CD4-positive, alpha-beta T cell treated with Interleukin-2 at 100 ng/mL for 4 hours (primary cell): ENCODE measurements around the gene NIM1K.
"Not testable (repeated sequence)": the region's sequence is repeated elsewhere in the genome, so short reads cannot be mapped to it uniquely, and the experiment has no call there.

Source experiments
- DNase-seq: peaks from one replicate; pipeline ENCODE4 v3.0.0-alpha.2; 2020; ENCODE audit warnings: low spot score

The NIM1K gene

DNA sequence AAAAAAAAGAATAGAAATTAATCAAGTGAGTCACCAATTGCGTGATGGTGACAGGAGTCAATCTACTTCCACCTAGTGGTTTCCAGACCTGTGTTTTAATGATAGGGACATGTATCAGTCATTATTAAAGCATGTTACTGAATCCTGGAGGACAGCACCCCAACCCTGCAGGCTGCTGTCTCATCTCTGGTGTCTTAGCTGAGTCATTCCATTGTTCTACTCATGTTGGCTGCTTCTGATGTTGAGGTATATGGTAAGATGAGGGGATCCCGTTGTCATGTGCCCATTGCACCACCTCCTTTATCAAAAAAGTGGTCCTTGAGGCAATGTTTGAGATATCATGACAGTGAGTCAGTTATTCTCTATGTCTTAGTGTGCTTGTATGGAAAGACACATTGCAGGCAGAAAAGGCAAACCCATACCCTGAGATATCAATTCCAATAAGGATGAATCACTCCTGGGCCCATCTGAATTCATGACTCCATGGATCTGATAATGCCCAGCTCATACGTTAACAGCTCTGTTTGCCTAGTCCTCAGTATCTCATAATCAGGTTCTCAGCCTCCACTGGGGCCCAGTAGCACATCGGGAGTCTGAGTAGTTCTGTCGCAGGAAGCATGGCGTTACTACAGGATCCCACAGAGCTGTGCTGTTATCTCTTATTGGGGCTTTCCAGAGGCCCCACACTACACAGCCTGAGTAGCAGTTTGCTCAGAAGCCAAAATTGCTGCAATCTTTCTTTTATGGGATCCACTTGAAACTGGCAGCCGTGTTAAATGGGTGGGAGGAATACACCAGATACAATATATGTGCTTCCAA lies 90.0 kb downstream of the NIM1K start:
- DNase-seq, result no peak

DNA sequence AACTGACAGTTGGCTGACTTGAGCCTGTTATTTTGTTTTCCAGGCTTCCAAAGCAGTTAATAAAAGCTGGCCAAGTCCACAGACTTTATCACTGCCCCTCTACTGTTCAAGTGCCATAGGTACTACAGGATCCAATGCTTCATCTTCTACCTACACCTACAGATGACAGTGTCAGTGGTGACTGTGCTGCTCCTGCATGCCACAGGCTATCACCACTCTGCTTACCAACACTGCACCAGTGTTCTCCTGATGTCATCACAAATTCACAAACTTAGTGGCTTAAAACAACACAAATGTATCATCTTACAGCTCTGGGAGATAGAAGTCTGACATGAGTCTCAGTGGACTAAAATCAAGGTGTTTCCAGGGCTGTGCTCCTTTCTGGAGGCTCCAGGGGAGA lies 94.6 kb downstream of the NIM1K start:
- DNase-seq, result no peak

DNA sequence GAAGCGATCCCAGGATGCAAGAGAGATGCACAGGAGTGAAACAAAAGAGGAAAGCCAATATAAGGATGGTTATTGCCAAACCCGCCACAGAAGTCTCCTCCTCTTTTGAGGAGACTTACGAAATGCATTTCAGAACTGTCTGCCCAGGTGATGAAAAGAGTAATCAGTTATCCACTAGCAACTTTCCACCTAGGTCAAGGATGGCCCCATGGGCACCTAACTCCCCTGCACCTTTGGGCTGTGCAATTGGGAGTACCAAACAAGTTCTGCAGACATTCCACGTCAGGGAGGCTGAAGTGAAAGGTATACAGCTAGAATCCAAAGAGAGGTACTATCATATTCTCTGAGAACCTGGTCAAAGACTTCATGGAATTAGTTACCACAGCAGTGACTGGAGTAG lies 95.5 kb downstream of the NIM1K start:
- DNase-seq, result no peak

DNA sequence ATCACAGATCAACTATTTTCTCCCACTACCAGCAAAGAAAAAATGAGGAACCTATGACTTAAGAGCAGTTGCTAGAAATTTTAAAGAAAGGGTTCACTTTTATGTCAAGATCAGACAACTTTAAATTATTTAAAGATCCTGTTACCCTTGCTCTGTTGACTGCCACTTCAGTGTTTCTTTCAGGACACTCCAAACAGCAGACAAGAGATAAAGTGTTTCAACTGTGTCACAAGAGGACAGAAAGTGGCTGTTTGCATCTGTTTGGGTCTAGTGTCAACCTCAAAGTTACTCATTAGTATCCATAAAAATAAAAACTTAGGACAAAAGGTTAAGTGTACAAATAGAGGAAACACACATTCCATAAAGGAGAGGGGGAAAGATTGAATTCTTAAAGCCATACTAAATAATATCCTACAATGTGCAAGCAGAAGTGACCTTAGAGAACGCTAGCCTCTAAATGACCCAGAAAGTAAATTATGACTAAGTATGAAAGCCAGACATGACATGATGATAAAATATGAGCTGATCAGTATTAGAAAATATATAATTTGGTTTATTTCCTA lies 96.3 kb downstream of the NIM1K start:
- no peak for DNase-seq

DNA sequence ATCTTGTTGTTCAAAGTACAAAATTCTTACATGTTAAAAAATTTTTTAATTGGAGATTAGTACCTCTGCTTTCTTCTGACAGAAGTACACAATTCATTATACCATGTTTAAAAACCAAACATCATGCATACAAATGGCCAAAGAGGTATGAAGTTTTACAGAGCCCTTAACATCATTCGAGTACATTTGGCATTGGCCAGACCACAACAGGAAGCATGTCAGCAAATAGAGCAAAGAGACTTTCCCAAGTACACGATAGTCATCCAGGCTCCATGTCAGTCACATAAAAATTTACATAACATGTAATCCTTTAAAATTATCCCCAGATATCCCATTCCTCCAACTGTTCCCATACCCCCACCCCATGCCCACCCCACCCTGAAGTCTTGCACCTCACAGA lies 98.7 kb downstream of the NIM1K start:
- no peak for DNase-seq

DNA sequence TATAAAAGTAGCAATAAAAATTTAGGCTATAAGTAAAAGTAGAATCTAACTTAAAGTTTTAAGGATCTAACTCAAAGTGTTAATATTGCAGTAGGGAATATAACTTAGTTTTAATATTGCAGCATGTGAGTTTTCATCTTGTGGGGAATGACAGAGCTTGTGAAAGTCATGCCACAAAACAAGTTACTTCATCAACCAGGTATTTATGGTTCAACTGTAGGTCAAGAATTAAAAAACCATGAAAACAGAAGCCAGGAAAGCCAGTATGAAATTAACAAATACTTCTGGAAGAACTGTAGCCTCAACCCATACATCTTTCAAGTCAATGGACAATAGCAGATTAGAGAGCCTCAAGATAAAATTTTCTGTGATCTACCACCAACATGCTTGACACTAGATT lies 102.2 kb downstream of the NIM1K start:
- no peak for DNase-seq

DNA sequence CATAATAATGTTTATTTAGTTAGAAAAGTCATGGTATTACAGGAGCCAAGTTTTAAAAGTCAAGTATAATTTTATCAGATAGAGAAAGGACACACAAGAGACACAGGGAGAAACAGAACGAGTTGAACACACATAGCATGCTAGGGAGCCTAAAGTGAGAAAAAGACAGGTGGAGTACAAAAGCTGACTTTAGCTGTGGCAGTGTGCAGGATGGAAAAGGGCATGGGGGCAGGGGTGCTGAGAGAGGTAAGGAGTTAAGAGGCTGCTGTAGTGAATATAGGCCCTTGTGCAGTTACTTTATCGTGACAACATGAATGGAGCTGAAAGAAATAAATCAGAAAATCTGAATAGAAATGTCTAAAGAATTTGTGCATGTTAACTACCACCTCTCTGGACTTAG lies 103.2 kb downstream of the NIM1K start:
- no peak for DNase-seq

DNA sequence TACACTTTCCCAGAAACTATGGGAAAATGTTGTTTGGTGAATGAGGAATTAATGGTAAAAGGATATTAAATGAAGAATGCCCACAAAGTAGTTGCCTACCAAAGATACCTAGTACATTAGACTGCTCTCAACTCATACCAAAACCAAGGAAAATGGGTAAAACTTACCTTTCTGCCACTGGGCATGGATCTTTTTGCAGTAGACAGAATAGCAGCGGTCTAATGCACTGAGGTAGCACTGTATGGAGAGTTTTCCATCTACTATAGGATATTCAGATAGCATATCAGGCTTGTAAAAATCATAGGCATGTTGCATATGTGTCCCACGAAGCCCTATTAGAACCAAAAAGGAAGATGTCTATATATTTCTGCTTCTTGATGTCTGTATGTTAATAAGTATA lies 104.8 kb downstream of the NIM1K start:
- DNase-seq, result no peak

DNA sequence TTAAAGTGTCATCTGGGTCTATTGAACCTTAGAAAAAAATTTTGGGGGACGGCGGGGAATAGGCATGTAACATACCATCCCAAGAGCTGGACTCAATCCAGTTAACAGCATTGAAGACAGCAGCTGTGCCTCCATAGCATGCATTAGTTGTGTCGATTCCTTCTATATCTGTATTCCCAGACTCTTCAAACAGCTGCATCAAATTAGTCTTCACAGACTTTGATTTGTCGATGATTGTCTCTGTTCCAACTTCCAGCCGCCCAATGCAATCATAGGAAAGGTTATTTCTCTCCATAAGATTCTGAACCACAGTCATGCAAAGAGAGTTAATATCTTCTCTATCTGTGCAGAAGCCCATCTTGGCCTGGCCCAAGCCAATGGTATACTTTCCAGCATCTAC lies 106.4 kb downstream of the NIM1K start:
- DNase-seq, result no peak

DNA sequence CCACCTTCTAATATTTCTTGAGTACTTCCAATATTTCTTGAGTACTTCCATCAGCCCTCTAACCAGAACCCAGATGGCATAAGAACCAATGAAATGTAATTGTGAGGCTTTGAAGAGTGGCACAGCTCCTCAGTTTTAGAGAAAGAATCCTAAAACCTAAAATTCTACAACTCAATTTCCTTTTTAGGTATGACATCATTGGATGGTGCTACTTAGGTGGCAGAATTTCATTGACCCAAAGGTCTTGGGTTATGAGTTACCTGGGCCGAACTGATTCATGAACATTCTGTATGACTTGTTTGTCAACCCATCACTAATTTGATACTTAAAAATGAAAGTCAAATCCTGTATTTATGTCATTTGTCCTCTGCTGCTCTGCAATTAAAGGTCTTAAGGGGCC lies 108.1 kb downstream of the NIM1K start:
- no peak for DNase-seq

DNA sequence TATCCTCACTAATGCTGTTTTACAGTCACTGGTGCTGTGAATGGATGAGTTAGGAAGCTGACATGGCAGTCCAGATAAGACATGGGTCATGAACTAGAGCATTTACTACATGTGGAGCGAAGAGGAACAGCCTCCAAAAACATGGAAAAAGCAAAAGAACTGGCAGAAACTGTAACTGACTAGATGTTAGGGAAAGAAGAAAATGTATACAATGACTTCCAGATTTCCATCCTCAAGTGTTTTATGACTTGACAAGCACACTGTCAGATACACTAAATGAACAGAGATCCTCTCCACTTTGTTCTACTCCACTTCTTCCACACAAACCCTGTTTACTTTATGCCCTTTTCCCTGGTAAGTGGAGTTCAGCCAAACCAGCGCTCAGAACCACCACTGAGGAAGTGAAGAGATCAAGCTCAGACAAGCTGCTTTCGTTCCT lies 109.6 kb downstream of the NIM1K start:
- no peak for DNase-seq

DNA sequence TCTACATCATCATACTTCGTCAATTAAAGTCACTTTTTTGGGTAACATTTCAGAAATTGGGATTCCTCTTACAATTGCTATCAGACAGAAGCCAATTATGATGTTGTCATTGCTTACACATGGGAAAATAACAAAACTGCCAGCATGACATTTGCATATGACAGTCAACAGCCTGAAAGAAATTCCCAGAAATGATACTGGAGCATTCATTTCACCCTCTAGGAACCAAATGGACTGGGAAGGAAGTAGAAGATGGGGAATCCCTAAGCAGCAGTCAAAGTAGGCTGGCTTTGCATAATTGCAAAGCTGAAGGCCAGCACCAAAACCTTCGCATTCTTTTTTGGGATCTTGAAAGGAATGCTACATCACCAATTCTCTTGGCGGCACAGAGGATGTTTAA lies 110.5 kb downstream of the NIM1K start:
- DNase-seq, result no peak

DNA sequence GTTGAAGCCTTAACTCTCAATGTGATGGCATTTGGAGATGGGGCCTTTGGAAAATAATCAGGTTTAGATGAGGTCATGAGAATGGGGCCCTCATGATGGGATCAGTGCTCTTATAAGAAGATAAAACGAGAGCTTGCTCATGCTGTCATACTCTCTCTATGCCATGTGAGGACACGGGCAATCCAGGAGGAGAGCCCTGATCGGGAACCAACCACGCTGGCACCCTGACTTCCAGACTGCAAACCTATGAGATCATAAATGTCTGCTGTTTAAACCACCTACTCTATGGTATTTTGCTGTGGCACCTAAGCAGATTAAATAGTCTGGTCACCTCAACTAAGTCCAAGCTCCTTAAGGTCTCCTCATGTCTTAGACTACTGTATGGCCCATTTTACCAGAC lies 111.2 kb downstream of the NIM1K start:
- no peak for DNase-seq

DNA sequence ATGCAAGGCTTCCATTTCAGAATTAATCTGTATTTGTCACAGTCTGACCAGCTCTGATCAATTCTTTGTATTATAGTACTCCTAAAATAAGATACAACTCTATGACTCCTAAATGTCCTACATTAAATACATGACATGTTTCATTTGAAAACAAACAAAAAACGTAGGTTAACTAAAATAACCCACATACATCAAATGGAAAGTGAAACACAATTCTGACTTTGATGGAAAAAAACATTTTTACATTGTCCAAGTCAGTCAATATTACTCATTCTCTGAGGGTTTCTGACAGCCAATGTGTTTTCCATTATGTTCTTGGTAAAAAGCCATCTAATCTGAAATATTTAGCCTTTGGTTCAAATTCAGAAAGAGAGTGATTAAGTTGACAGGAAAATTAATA lies 112.5 kb downstream of the NIM1K start:
- DNase-seq, result peak; percentile 20

DNA sequence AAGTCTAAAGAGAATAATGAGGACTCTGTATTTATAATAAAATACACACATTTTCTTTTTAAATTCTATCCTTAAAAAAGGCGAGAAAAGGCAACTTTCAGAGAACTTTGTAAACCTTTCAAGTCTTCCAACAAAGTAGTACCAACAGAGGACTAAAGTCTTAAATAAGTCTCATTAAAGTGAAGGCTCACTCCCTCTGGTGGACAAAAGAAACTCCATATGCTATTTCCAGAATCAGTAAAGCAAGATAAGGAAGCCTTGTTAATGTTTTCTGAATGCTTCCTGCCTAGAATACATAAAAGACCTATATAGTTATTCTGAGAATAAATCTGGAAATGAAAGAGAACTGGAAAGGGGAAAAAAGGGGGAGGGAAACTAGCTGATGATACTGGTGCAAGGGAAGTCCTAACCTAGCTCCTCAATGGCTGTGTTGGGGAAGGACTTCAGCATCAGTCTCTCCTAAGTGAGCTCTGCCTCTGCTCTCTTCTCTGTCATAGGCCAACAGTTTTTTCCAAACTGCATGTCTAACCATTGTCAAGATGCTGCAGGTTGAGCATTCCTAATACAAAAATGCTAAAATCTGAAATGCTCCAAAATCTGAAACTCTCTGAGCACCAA lies 114.0 kb downstream of the NIM1K start:
- DNase-seq, result peak; percentile 68

DNA sequence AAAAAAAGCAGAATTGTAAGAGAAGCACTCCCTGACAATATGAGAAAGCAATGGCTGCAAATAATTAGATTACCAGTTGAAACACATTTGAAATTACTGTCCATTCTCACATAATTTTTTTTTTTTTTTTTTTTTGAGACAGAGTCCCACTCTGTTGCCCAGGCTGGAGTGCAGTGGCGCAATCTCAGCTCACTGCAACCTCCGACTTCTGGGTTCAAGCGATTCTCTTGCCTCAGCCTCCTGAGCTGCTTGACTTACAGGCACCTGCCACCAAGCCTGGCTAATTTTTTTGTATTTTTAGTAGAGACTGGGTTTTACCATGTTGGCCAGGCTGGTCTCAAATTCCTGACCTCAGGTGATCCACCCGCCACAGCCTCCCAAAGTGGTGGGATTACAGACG lies 114.9 kb downstream of the NIM1K start:
- not testable (repeated sequence) for DNase-seq

DNA sequence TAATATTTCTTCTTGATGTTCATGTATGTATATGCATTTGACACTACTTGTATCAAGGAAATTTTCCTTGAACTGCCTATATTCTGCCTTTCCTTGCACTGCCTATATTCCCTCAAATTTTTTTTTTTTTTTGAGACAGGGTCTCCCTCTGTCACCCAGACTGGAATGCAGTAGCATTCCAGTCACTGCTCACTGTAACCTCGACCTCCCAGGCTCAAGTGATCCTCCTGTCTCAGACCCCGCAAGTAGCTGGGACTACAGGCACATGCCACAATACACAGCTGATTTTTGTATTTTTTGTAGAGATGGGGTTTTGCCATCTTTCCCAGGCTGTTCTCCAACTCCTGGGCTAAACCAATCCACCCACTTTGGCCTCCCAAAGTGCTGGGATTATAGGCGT lies 117.1 kb downstream of the NIM1K start:
- no peak for DNase-seq

DNA sequence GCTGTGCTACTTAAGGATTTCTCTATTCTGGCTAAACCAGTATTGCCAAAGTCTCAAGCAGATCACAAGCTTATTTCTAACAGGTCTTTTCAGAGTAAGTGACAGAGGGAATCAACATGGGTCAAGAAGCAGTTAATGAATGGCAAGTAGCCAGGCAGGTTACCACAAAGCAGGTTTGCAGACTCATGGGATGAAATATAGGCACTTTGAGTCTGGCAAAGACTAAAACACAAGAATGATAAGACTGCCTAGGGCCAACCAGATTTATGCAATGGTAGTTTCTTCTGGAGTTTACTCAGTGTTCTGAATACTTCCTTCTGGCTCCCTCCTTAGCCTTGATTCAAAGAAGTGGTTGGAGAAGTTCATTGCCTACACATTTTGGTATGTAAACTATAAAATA lies 117.6 kb downstream of the NIM1K start:
- DNase-seq, result no peak

DNA sequence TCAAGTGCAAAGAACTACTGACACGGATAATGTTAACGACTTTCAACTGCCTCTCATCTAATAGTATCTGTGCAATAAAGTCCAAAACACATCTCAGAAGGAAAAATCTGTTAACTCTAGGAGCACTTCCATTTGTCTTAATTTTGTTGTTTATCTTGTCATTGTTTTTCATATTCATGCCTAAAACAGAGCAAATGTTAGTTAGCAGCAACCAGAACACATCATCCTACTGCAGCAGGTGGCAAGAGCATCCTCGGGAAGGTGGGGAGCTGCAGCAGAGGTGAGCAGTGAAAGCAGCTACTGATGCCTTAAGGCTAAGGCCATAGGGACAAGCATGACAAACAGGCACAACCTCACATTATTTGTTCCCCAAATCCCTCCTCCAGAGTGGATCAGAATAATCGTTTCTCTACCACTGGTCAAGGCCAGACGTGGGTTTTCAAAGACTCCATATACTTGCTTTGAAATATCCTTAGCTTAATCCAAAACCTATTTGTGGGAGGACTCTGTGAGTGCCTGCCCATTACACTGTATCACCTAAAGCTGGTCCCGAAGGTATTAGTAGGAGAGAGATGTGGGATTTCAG lies 120.1 kb downstream of the NIM1K start:
- no peak for DNase-seq

DNA sequence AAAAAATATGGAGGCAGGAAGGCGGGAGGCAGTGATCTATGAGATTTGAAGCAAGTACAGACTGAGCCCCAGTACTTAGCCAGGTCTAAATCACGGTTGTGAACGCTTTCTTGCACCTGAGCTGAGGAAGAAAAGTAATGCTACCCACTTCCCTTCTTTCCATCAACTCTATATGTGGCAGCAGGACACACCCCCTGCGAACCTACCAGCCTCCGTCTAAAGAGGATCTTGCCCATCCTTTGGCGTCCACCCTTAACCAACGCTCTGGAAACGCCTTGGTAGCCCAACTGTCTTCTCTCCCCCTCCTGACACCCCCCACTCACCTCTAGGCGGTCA lies 120.6 kb downstream of the NIM1K start:
- no peak for DNase-seq

DNA sequence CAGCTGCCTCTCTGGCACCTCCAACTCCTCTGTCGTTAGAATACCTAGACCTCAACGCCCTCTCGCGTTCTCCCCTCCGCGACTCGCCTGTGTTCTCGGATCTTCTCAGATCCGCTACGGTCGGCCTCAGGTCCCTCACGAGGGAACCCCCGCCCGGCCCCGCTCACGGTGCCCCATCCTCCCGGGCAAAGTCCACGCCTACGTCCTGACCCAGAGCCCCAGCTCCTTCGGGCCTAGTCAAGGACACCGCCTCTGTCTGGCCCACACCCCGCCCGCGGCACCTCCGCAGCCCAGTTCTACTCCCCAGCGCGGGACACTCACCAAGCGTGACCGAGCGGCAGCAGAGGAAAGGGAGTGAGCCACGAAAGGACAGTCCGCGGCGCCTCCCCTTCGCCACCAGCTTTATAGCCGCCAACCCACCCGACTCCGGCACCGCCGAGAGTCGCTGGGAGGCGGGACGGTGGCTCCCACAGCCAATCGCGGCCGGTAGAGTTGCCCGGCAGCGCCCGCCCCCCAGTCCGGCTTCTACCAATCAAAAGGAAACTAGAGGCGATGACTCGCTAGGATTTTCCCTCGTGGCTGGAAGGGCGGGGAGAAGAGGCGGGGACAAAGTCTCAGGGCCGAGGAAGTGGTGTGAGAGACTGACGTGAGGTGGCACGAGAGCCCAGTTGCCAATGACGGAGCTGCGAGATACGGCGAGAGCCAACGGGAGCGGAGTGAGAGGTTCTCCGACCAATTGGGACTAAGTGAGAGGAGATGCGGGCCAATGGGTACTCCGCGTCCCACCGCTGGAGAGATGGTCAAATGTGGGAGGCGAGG lies 121.2 kb downstream of the NIM1K start, which contains the start of gene HMGCS1:
HMGCS1 (minus strand) TSS at position 378 of the 819 bp plus-strand sequence. CDS start 14,447 bp downstream, outside the sequence.
- DNase-seq, result peak; percentile 99

DNA sequence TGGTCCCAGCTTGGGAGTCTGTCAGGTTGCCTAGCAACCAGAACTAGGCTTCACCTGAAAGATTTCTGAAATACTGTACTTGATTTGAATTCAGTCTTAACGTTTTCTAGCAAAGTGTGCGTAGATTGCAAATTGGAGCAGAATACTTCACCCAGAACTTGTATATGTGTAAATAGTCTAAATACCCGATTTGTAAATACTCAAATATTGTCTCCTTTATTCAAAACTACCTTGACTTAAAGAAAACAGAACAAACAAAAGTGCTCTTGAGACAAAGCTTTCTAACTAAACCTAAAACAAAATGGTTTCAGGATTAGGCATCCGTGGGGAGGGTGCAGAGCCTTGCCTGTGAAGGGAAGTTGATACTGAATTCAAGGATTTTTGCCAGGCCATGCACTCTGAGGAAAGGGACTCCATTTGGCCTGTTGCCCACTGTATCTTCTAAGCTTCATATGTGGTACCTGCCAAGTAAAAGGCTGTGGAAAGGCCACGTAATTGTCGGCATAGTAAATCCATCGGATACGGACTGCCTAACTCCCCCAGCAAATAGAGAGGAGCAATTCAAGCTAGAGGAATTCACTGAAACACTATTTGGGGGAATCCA lies 121.9 kb downstream of the NIM1K start:
- no peak for DNase-seq
